ENCODE measurements around the gene SEMA4C.

SEMA4C gene

DNA sequence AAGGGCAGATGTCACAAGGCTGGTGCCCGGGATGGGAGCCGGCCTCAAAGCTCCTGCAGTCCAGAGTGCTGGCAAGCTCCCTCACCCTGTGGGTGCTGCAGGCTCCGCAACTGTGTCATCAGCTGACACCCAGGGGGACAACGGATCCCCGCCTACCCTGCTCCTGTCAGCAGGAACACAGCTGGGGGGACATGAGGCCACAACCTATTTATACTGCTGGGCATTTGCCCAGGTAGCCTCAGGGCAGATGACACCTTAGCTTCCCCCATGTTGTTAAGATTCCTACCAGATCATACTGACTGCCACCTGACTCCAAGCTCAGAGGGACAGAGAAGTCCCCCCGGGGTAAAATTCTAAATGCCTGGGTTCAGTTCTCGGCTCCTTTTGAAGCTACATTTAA is 27.3 kb downstream of the SEMA4C start:
- DNase-seq (ENCODE audit: low read depth): no peak

DNA sequence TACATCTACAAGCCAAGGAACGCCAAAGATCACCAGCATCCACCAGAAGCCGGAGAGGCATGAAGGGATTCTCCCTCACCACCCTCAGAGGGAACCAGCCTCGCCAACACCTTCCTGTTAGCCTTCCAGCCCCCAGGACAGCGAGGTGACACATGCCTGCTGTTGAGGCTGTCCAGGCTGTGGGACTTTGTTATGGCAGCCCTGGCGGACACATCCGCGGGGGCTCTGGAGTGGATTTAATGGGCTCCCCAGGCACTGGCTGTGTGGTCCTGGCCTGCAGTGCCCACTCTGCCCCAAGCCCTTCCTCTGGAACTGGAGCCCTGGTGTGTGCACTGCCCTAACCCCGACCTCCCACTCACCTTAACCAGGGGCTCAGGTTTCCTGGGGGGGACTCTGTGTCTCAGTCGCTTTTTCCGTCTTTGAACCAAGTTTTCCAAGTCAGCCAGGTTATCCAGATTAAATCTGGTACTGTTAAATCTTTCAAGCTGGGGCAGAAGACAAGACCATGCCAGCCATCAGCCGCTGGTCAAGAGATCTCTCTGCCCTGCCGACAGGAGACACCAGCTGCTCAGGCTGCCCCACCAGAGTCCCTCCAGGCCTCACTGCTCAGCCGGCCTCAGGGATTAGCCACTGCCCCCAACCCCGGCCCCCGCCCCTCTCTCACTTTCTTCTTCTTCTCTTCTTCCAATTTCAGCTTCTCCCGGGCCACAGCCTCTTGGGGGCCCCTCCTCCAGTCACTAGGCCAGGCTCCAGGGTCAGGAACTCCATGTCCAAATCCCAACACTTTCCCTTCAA is 28.0 kb downstream of the SEMA4C start:
- DNase-seq (ENCODE audit: low read depth): no peak

DNA sequence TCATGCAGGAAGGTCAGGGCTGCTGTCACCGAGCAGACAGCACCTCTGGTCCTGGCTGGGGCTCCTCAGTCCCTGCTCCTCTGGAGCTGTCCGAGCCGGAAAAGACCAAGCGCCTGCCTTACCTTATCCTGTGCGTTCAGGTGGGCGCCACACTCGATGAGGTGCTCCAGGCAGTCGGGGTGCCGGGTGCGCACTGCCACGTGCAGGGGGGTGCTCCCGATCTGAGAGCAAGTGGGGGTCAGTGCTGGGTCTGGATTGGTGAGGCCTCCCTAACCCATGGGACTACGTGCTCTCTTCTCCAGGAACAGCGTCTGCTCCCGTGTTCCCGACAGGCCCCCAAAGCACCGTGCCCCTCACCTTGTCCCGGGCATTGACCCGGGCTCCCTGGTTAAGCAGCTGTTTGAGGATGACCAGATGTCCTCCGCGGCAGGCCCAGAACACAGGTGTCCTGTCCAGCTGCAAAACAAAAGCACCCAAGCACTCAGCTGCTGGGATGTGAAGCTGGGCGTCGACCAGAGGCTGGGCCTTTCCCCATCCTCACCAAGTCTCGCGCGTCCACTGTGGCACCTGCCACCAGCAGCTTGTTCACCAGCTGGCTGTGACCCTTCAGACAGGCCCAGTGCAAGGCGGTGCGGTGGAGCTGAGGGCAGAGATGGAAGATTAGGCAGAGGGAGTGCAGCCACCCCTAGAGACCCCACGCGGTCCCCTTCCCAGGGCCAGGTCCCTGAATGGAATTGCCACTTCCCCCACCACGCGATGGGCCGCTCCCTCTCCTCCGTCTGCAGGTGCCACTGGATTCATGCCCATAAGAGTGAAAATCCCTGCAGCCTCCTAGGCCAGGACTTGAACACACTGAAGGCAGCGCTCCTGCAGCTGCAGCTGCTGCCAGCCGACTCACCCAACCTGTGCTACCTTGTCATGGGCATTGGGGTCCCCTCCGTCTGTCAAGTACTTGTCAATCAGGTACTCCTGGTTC is 29.7 kb downstream of the SEMA4C start:
- DNase-seq (ENCODE audit: low read depth): no peak

DNA sequence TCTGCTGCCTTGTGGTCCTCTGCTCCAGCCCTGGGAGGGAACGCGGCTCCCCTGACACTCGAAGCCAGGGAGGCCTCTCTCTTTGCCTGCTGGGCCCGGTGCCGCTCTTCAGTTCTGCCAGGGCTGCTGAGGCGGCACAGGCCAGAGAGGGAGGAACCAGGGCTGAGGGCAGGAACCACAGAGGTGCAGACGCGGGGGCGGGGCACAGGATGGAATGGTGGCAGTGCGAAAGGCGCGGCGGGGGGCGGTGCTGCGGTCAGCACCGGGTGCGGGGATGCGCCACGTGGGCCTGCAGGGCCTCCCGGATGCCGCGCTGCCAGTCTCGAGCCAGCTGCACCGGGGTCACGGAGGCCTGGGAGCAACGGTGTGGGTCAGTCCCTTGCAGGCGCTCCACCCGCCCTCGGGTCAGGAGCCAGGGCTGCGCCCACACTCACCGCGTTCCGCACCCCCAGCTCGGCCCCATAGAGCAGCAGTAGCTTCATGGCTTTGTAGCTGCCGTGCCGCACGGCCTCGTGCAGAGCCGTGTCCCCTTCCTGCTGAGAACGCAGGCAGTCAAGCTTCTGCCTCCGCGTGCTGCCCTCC is 30.5 kb downstream of the SEMA4C start:
- peak; percentile 59 for DNase-seq (ENCODE audit: low read depth)

DNA sequence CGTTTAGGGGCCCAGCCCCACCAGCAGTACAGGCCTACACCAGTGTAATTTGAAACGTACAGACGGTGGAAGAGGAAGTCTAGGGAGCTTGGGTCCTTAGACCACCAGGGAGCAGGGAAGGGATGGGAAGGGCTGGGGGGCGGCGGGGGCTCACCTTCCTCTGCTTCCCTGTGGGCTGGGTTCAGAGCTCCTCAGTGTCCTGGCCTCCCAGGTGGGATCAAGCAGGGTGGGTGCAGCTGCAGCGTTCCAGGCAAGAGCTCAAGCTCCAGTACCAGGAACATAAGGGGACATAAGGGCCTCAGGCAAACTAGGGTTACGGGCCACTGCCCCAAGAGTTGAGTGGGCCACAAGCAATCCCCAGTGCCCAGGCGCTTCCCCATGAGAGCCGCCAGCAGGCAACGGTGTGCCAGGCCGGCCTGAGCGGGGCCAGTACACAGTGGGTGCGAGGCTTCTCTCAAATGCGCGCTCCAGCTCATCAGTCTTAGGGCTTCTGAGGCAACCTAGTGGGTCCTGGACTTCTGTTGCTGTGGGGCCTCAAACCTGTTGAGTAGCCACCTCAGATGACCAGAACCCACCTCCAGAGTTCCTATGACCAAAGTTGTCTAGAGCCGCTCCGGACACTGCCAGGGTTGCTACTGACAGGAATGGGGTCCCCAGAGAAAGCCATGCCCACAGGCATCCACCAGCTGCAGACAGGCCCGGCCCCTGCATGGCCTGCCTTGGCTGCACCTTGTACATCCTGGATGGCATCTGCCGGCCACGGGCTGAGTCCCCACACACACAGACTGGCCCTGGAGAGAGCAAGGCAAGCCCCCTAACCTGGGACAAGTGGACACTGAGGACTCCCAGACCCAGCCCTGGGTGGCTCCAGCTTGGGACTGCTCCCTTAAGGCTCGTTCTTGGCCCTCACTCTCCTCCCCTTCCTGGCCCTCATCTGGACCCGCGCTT is 31.3 kb downstream of the SEMA4C start:
- DNase-seq (ENCODE audit: low read depth): no peak

DNA sequence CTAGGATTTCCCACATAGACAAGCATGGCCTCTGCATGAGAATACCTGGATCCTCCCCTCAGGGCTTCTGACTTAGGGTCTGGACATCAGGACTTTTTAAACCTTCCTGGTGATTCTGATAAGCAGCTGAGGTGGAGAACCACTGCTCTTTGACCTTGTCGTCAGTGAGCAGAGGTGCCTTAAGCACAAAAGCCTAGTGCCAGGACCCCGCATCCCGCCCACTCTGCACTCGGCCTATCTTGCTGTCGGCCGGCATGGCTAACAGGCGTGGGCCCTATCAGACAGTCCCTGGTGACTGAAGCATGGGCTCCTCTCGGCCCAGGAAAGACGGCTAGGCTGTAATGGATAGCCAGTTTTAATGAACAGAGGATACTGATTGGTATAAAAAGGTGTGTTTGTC is 32.3 kb downstream of the SEMA4C start:
- DNase-seq (ENCODE audit: low read depth): no peak

DNA sequence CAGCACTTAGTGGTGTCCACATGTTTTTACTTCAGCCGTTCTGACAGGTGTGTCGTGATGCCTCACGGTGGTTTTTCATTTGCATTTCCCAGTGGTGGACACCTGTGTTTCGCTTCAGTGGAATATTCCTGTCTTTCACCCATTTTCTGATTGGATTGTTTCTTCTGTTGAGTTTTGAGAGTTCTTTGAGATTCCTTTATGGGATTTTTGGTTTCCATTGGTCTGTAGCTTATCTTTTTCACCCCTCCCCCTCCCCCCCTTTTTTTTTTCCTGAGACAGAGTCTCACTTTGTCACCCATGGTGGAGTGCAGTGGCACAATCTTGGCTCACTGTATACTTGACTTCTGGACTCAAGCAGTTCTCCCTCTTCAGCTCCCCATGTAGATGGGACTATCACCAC is 34.0 kb downstream of the SEMA4C start:
- DNase-seq (ENCODE audit: low read depth): no peak

DNA sequence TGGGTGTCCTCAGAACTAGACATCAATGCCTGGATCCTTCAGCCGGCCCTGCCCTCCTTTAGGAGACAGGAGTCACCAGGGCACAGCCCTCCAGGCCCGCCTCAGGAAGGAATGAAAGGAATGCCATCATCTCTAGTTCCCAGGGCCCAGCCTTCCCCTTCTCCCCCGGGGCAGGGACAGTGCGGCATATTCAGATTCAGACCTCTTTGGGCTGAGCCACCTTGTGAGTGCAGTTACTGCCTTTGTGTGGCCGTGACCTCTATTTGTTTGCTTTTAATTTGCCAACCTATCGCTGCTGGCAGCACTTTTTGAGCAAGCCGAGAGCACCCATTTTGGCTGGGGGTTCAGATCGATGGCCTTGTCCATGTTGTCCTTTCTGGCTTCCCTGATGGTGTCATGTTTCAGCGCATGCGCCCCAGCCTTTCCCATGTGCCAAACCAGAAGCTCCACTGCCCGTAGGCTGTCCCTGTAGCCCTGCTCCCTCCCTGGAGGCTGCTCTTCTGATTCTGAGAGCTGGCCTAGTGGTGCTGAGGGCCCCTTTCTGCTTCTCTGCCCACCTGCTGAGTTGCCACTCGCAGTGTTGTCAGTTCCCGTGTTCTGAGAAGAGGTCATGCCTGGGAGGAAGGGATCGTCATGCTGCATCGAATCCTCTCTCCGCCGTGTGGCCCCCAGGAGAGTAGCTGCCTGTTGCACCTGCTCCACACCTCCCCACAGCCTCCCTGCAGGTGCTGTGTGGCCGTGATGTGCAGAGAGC is 36.9 kb downstream of the SEMA4C start:
- DNase-seq (ENCODE audit: low read depth): no peak

DNA sequence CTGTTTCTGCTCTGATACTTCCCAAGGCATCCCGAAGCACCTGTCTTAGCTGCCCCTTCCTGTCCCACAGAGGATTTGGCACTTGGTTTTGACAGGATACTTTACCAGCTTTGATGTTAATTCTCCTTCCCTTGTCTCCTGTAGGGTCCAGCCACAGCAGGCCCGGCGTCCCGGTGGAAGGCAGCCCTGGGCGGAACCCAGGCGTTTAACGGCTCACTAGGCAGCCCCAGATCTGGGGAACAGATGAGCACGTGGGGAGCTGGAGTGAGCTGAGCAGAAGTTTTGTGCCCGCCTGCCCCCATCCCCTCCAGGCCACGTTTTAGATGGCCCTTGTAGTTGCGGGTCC is 37.5 kb downstream of the SEMA4C start:
- no peak for DNase-seq (ENCODE audit: low read depth)

DNA sequence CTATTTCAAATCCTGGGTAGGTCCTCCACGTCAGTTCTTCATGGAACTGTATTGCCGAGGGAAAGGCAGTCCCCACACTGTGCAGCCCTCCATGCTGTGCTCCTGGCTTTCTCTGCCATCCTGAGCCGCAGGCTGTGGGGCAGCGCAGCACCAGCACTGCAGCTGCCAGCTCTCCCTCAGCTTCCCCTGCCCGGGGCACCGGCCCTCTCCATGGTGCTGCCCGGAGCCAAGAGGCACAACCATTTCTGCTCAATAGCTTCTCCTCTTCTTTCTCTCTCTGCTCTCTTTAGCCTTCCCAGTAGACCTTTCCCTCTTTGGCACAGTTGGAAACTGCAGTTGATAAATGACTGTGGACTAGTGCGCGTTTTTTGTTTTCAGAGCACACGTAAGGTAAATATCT is 38.2 kb downstream of the SEMA4C start:
- DNase-seq (ENCODE audit: low read depth): no peak

DNA sequence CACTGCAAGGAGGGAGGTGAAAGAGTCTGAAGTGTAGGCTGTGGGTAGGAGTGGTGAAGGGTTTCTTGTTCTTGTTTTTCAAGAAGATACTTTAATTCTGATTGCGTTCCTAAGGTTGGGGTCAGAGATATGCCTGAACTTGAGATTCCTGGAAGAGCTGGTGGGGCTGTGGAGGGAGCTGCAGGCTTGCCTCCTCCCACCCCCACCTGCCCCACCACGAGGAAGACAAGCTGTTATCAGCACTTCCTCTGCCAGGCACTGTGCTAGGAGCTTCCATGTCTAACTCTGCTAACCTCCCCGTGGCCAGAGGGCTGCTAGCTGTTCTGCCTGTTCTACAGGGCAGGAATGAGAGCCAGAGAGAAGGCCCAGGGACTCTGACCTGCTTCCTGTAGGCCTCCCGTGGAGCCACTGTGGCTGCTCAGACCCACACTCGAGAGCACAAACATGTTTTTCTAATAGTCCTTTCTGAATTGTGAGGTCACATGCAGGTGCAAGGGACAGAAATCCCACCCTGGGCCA is 39.8 kb downstream of the SEMA4C start:
- DNase-seq (ENCODE audit: low read depth): no peak

DNA sequence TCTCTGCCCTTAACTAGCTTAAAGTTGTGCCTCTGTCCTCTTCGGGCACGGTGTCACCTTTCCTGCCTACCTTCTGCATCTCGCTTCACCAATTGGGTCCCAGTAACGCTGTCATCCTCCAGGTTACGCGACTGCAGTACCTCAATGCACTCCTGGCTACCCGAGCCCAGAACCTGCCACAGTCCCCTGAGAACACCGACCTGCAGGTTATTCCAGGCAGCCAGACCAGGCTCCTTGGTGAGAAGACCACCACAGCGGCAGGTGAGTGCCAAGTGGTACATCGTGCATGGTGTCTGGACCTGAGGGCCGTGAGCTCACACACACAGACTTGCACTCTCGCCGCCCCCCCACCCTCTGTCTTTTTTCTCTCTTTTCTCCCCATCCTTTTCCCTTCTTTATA is 41.0 kb downstream of the SEMA4C start:
- no peak for DNase-seq (ENCODE audit: low read depth)

DNA sequence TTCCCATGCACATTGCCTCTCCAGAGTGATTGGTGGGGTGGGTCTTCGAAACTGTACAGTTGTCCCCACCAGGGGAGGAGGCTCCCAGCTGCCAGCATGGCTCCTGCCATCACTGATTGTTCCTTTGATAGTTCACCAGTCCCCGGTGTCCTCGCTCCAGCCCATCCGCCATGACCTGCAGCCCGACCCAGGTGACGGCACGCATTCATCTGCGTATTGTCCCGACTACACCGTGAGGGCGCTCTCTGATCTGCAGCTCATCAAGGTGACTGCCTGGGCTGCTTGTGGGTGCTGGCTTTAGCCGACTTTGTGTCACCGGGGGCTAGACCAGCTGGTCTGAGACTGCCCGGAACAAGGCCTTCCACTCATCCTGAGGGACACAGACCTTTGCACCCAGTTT is 41.4 kb downstream of the SEMA4C start:
- DNase-seq (ENCODE audit: low read depth): no peak

DNA sequence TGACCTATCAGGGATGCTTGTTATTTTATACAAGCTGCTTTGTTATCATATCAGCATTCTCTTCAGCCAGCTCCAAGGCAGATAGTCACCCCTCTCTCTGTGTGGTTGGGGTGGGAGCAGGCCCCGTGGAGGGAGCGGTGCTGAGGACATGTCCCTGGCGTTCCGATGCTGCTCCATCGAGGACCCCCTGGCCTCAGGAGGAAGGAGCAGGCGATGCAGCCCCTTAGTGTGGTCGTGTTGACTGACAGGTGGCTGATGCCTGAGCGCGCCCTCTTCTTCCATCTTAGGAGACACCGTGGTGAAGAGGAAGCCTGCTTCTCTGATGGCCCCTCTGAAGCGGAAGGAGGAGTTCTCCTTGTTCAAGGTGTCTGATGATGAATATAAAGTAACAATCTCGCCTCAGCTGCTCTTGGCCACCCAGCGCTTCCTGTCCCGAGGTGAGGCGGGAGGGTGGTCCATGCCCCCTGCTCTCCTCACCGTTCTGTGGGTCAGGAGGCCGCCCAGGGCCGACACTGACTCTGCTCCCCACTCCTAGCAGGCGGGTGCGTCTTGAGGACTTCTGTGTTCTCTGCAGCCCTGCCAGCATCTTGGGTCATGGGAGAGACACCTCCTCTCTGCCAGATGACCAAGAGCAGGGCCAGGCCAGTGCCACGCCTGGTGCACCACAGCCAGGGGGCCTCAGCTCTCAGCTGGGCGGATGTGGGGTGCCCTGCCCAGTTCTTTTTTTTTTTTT is 43.2 kb downstream of the SEMA4C start:
- DNase-seq (ENCODE audit: low read depth): no peak

DNA sequence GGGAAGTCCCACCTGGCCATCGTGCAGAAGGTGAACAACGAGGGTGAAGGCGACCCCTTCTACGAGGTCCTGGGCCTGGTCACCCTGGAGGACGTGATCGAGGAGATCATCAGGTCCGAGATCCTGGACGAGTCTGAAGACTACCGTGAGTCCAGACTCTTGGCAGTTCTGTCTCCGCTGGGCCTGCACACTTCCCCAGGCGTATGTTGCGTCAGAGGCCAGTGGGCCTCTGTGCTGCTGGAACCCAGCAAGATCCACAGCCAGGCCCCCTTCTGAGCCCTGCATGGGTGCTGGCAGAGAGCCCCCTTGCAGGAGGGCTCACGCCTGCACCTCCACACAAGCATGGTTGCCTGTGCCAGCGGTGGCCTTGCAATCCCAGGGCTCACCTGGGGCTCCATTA is 44.8 kb downstream of the SEMA4C start:
- no peak for DNase-seq (ENCODE audit: low read depth)

DNA sequence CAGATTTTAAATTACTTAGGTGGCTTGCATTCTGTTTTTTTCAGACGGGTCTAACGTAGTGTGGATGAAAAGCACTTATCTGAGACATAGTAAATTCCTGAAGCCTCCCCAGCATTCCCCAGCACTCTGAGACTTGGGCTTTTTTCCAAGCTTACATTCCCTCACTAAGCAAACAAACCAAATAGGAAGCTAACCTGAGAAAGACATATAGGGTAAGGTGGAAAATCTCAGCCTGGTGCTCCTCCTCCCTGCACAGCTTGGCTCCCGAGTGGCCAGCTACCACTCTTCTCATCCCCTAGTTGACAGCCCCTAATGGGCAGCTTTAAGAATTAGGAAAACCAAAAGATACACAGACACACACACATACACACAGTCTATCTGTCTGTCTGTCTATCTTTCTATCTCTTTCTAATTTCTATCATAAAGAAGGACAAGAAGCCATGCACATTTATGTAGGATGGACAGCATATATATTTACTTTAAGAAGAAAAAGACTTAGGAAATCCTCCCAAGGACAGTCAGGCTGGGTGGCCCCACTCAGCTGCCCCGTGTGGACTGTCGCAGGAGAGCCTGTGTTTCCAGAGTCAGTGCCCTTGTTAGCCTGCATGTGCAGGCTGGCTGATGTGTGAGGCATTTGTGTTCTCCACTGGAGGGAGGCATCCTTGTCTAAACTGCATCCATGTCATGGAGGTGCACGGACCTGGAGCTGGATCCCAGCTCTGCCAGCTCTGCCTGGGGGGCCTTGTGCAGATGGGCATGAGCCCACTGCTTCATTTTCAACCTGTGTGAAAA is 45.6 kb downstream of the SEMA4C start:
- no peak for DNase-seq (ENCODE audit: low read depth)

DNA sequence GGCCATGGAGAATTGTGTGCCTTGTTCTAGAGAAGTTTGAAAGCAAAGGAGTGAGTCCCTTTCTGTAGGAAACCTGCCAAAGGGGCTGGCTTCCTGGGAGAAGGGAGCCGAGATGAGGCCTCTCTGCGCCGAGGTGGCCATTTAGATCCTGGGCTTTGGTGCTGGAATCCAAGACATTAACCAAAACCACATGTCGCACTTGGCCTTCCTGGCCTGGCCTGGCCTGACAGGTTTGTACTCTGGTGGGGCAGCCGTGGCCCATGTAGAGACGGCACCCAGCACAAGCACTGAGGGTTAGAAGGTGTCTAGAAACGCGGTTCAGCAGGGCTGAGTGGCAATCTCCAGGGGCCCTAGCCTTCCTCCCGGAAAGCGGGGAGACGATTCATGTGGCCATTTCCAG is 46.7 kb downstream of the SEMA4C start:
- DNase-seq (ENCODE audit: low read depth): no peak

DNA sequence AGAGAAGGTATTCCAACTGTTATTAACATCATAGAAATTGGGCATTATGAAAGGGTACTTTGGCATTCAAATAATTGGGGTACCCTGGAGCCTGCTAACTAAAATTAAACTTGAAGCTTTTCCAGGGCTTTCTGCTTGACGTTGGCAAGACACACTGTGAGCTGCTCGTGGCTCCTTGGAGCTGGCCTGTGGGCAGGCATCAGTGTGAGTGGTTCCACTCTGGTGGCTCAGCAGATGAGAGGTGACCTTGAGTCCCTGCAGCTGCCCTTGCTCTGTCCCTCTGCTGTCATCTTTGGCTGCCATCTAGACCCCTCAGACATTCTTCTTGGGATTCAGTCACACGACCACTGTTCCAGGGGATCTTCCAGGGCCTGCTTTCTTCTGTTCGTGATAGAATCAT is 47.1 kb downstream of the SEMA4C start:
- DNase-seq (ENCODE audit: low read depth): no peak

DNA sequence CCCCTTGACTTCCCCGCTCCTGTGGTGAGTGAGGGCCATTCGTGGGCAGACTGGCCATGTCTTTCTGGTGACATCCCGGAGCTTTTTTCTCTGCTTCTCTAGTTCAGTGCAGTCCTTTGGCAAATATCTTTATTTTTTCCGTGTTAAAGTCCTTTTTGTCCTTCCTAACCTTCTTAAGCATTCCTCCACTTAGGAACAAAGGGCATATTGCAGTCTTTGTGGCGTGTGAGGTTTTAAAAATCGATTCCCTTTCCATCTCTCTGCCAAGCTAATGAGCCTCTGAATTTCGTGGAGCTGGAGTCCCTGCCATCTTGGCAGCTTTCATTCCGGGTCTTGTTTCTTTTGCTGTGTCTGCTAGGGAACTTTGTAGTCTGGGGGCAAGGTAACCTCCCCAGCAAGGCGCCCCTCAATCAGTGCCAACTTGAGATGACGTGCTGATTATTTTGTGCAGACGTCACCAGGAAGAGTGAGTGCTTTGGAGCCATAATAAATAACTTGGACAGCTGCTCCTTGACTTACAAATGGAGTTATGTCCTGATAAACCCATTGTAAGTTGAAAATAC is 48.7 kb downstream of the SEMA4C start:
- no peak for DNase-seq (ENCODE audit: low read depth)

Measured in stimulated activated CD8-positive, alpha-beta memory T cell treated with anti-CD3 and anti-CD28 coated beads, Interleukin-7, amount 100 ng/mL, for 24 hours (primary cell).